Measurements from ENCODE around the gene EPB41L3.

GRCh38 chr18:5588529-5588928 is 44.7 kb upstream of the EPB41L3 start:
- TF ChIP-seq E2F5 (CRISPR knock-in tag; IDR thresholded peaks at IDR 0.05) (no peak), ARID4B (CRISPR knock-in tag; IDR thresholded peaks at IDR 0.05; ENCODE audit: borderline replicate concordance) (no peak), IRF2 (CRISPR knock-in tag; IDR thresholded peaks at IDR 0.05; ENCODE audit: borderline replicate concordance, low read depth) (no peak), CTCF (IDR thresholded peaks at IDR 0.05) (no peak), KAT7 (CRISPR knock-in tag; IDR thresholded peaks at IDR 0.05; ENCODE audit: borderline replicate concordance) (no peak), TCF7 (CRISPR knock-in tag; IDR thresholded peaks at IDR 0.05; ENCODE audit: low read depth) (no peak)
